Ovary (tissue), 3 donors: Measurements from ENCODE around the gene SEMA5A.

Experiments
- CTCF ChIP-seq, 3 donors: fragments of 450-650 bp in 2 of 3; fragments of 200-600 bp in 1 of 3; IDR thresholded peaks; one replicate each; pipeline versions ENCODE4 v1.5.1 to v1.8.0; 2016 to 2022; ENCODE audit warnings: antibody characterized with exemption in 3 of 3, mild to moderate bottlenecking in 1 of 3
- POLR2A ChIP-seq: fragments of 450-650 bp; IDR thresholded peaks from one replicate; pipeline ENCODE4 v1.6.1; 2017; ENCODE audit warnings: antibody characterized with exemption, mild to moderate bottlenecking, moderate library complexity
- donor health status: DM: no; HTN: no; CAD: no.

- no peak for TF ChIP-seq POLR2A
- TF ChIP-seq CTCF (IDR thresholded peaks at IDR 0.05) = no peak
These were observed 10.1 kb upstream of the SEMA5A start for GRCh38 chr5:9555961-9556360.
